Measurements from ENCODE around the gene RNU7-1.
A peak's percentile ranks its signal among the peaks of the same experiment; 100 is the strongest.

RNU7-1 gene

GRCh38 chr12:6921996-6922946 lies 21.3 kb upstream of the RNU7-1 start:
- H3K4me1 ChIP-seq (ENCODE audit: insufficient read depth, low read length), result peaks cover 29% of the 10 kb centered on the region
- no peak overlapping the region for H3K4me3 ChIP-seq (ENCODE audit: low read depth in 1 of 2, low read length in 2 of 2)
- no peaks in the 10 kb centered on the region for H3K27me3 ChIP-seq (ENCODE audit: control insufficient read depth in 1 of 2, insufficient read depth in 2 of 2, low read length in 2 of 2)
- H3K27ac ChIP-seq (ENCODE audit: low read depth, low read length), result no peak overlapping the region
- H3K9me3 ChIP-seq (ENCODE audit: low read length), result no peaks in the 10 kb centered on the region
- no peak overlapping the region for H3K9ac ChIP-seq (ENCODE audit: low read length)
- H3K36me3 ChIP-seq (ENCODE audit: insufficient read depth, low read length), result no peaks in the 10 kb centered on the region

GRCh38 chr12:6923003-6923732 lies 20.4 kb upstream of the RNU7-1 start:
- H3K27me3 ChIP-seq (ENCODE audit: control insufficient read depth in 1 of 2, insufficient read depth in 2 of 2, low read length in 2 of 2), result no peaks in the 10 kb centered on the region
- H3K4me1 ChIP-seq (ENCODE audit: insufficient read depth, low read length), result peaks cover 29% of the 10 kb centered on the region
- H3K9me3 ChIP-seq (ENCODE audit: low read length), result no peaks in the 10 kb centered on the region
- no peaks in the 10 kb centered on the region for H3K36me3 ChIP-seq (ENCODE audit: insufficient read depth, low read length)
- no peak overlapping the region for H3K4me3 ChIP-seq (ENCODE audit: low read depth in 1 of 2, low read length in 2 of 2)
- no peak overlapping the region for H3K27ac ChIP-seq (ENCODE audit: low read depth, low read length)
- H3K9ac ChIP-seq (ENCODE audit: low read length), result no peak overlapping the region

GRCh38 chr12:6923851-6924250 lies 19.8 kb upstream of the RNU7-1 start:
- peak overlapping the region; percentile 96 for H3K9ac ChIP-seq (ENCODE audit: low read length)
- no peaks in the 10 kb centered on the region for H3K27me3 ChIP-seq (ENCODE audit: control insufficient read depth in 1 of 2, insufficient read depth in 2 of 2, low read length in 2 of 2)
- peaks cover 29% of the 10 kb centered on the region for H3K4me1 ChIP-seq (ENCODE audit: insufficient read depth, low read length)
- no peaks in the 10 kb centered on the region for H3K36me3 ChIP-seq (ENCODE audit: insufficient read depth, low read length)
- peak overlapping the region; percentile 94 for H3K27ac ChIP-seq (ENCODE audit: low read depth, low read length)
- no peaks in the 10 kb centered on the region for H3K9me3 ChIP-seq (ENCODE audit: low read length)
- H3K4me3 ChIP-seq (ENCODE audit: low read depth in 1 of 2, low read length in 2 of 2), result peak overlapping the region in 1 of 2 donors; percentile 67

- peak overlapping the region; percentile 94 for H3K27ac ChIP-seq (ENCODE audit: low read depth, low read length)
- H3K4me3 ChIP-seq (ENCODE audit: low read depth in 1 of 2, low read length in 2 of 2), result peak overlapping the region; percentile 6 to 67
- H3K9me3 ChIP-seq (ENCODE audit: low read length), result no peaks in the 10 kb centered on the region
- H3K27me3 ChIP-seq (ENCODE audit: control insufficient read depth in 1 of 2, insufficient read depth in 2 of 2, low read length in 2 of 2), result no peaks in the 10 kb centered on the region
- H3K4me1 ChIP-seq (ENCODE audit: insufficient read depth, low read length), result peaks cover 40% of the 10 kb centered on the region
- peak overlapping the region; percentile 96 for H3K9ac ChIP-seq (ENCODE audit: low read length)
- peaks cover 5% of the 10 kb centered on the region for H3K36me3 ChIP-seq (ENCODE audit: insufficient read depth, low read length)
Observed at GRCh38 chr12:6925239-6925539, 18.4 kb upstream of the RNU7-1 start.

- Histone ChIP-seq H3K27ac (ENCODE audit: low read depth, low read length) (peak overlapping the region; percentile 94), H3K9me3 (ENCODE audit: low read length) (no peaks in the 10 kb centered on the region), H3K27me3 (ENCODE audit: control insufficient read depth in 1 of 2, insufficient read depth in 2 of 2, low read length in 2 of 2) (no peaks in the 10 kb centered on the region), H3K4me1 (ENCODE audit: insufficient read depth, low read length) (peaks cover 43% of the 10 kb centered on the region), H3K9ac (ENCODE audit: low read length) (peak overlapping the region; percentile 96), H3K36me3 (ENCODE audit: insufficient read depth, low read length) (peaks cover 5% of the 10 kb centered on the region), H3K4me3 (ENCODE audit: low read depth in 1 of 2, low read length in 2 of 2) (peak overlapping the region; percentile 1 to 67)
Observed at GRCh38 chr12:6925540-6926279, 17.9 kb upstream of the RNU7-1 start.

- Histone ChIP-seq H3K9me3 (ENCODE audit: low read length) (no peaks in the 10 kb centered on the region), H3K27me3 (ENCODE audit: control insufficient read depth in 1 of 2, insufficient read depth in 2 of 2, low read length in 2 of 2) (no peaks in the 10 kb centered on the region), H3K4me3 (ENCODE audit: low read depth in 1 of 2, low read length in 2 of 2) (peak within 1 kb of the TSS; percentile 86 to 95), H3K9ac (ENCODE audit: low read length) (peak within 1 kb of the TSS; percentile 99), H3K36me3 (ENCODE audit: insufficient read depth, low read length) (peaks cover 8% of the 10 kb centered on the region), H3K27ac (ENCODE audit: low read depth, low read length) (peak within 1 kb of the TSS; percentile 97), H3K4me1 (ENCODE audit: insufficient read depth, low read length) (peaks cover 55% of the 10 kb centered on the region)
Observed at GRCh38 chr12:6927379-6928021, 16.1 kb upstream of the RNU7-1 start, which contains the start of gene ATN1. Gene ATN1, plus strand, starts transcription at chr12:6927959. Its CDS starts 6,043 bp downstream, at chr12:6934002.

GRCh38 chr12:6928022-6928702 lies 15.5 kb upstream of the RNU7-1 start:
- Histone ChIP-seq H3K9ac (ENCODE audit: low read length) (peak overlapping the region; percentile 99), H3K36me3 (ENCODE audit: insufficient read depth, low read length) (peaks cover 8% of the 10 kb centered on the region), H3K27ac (ENCODE audit: low read depth, low read length) (peak overlapping the region; percentile 97), H3K4me1 (ENCODE audit: insufficient read depth, low read length) (peaks cover 58% of the 10 kb centered on the region), H3K27me3 (ENCODE audit: control insufficient read depth in 1 of 2, insufficient read depth in 2 of 2, low read length in 2 of 2) (no peaks in the 10 kb centered on the region), H3K9me3 (ENCODE audit: low read length) (no peaks in the 10 kb centered on the region), H3K4me3 (ENCODE audit: low read depth in 1 of 2, low read length in 2 of 2) (peak overlapping the region; percentile 86 to 95)

- peaks cover 62% of the 10 kb centered on the region for H3K4me1 ChIP-seq (ENCODE audit: insufficient read depth, low read length)
- H3K27ac ChIP-seq (ENCODE audit: low read depth, low read length), result peak overlapping the region; percentile 97
- peak overlapping the region; percentile 99 for H3K9ac ChIP-seq (ENCODE audit: low read length)
- no peaks in the 10 kb centered on the region for H3K9me3 ChIP-seq (ENCODE audit: low read length)
- no peaks in the 10 kb centered on the region for H3K27me3 ChIP-seq (ENCODE audit: control insufficient read depth in 1 of 2, insufficient read depth in 2 of 2, low read length in 2 of 2)
- peaks cover 13% of the 10 kb centered on the region for H3K36me3 ChIP-seq (ENCODE audit: insufficient read depth, low read length)
- peak overlapping the region; percentile 86 to 95 for H3K4me3 ChIP-seq (ENCODE audit: low read depth in 1 of 2, low read length in 2 of 2)
Observed at GRCh38 chr12:6928703-6929407, 14.8 kb upstream of the RNU7-1 start.

- Histone ChIP-seq H3K4me3 (ENCODE audit: low read depth in 1 of 2, low read length in 2 of 2) (peak overlapping the region; percentile 86 to 95), H3K27me3 (ENCODE audit: control insufficient read depth in 1 of 2, insufficient read depth in 2 of 2, low read length in 2 of 2) (no peaks in the 10 kb centered on the region), H3K36me3 (ENCODE audit: insufficient read depth, low read length) (peaks cover 18% of the 10 kb centered on the region), H3K27ac (ENCODE audit: low read depth, low read length) (peak overlapping the region; percentile 97), H3K9ac (ENCODE audit: low read length) (peak overlapping the region; percentile 99), H3K4me1 (ENCODE audit: insufficient read depth, low read length) (peaks cover 61% of the 10 kb centered on the region), H3K9me3 (ENCODE audit: low read length) (no peaks in the 10 kb centered on the region)
Observed at GRCh38 chr12:6929466-6930452, 13.9 kb upstream of the RNU7-1 start.
